WTC11 (cell line): ENCODE data around the gene GBP3. TPM values are rescaled to one million over a fixed set of nuclear protein-coding genes. Genes with fewer than 3 reads are reported as not detected.

ENCODE experiments used
- ATAC-seq: fragments of 200-7000 bp; cut with Tn5 transposase; 2 replicates; pipeline ENCODE4 v1.10.0; 2021; ENCODE audit warnings: mild to moderate bottlenecking, moderate library complexity
- CTCF ChIA-PET: fragments of 300-600 bp; sonication (Branson Sonifier 250); formaldehyde crosslinking; loops from one replicate; lab custom pipeline; 2021; ENCODE audit warnings: antibody characterized with exemption; lab: Charles Lee
- POLR2A ChIA-PET: fragments of 350-600 bp; sonication (Branson Sonifier 250); formaldehyde crosslinking; loops from one replicate; lab custom pipeline; 2021; ENCODE audit warnings: antibody characterized with exemption; lab: Charles Lee
- DNase-seq: peaks from one replicate; pipeline ENCODE4 v3.0.0; 2021; ENCODE audit warnings: low spot score
- H3K27ac Mint-ChIP-seq: 2 replicates; pipeline ENCODE4 v1.8.0; 2021; ENCODE audit warnings: mixed read lengths
- H3K27me3 Mint-ChIP-seq: 2 replicates; pipeline ENCODE4 v1.8.0; 2021; ENCODE audit warnings: low read depth, mild to moderate bottlenecking, moderate library complexity, mixed read lengths
- H3K36me3 Mint-ChIP-seq: 2 replicates; pipeline ENCODE4 v1.8.0; 2021; ENCODE audit warnings: mixed read lengths
- H3K4me1 Mint-ChIP-seq: 2 replicates; pipeline ENCODE4 v1.8.0; 2022; ENCODE audit warnings: mixed read lengths
- H3K4me3 Mint-ChIP-seq: 2 replicates; pipeline ENCODE4 v1.8.0; 2021; ENCODE audit warnings: mild to moderate bottlenecking, moderate library complexity, mixed read lengths
- H3K9me3 Mint-ChIP-seq: 2 replicates; pipeline ENCODE4 v1.8.0; 2021; ENCODE audit warnings: mixed read lengths
- ATF1 ChIP-seq: sonication (generic); formaldehyde crosslinking; IDR thresholded peaks from 2 replicates; pipeline ENCODE4 v1.8.1; 2023; ENCODE audit warnings: mild to moderate bottlenecking, moderate library complexity, missing genetic modification reagents
- CBFB ChIP-seq: sonication (generic); formaldehyde crosslinking; IDR thresholded peaks from 2 replicates; pipeline ENCODE4 v1.8.1; 2022; ENCODE audit warnings: mild to moderate bottlenecking, low read depth, missing genetic modification reagents
- E2F1 ChIP-seq: sonication (generic); formaldehyde crosslinking; IDR thresholded peaks from 2 replicates; pipeline ENCODE4 v1.8.0; 2022; ENCODE audit warnings: mild to moderate bottlenecking, missing genetic modification reagents
- ELF4 ChIP-seq: sonication (generic); formaldehyde crosslinking; IDR thresholded peaks from 2 replicates; pipeline ENCODE4 v1.8.1; 2022; ENCODE audit warnings: low read depth, mild to moderate bottlenecking, moderate library complexity, missing genetic modification reagents
- FOXK1 ChIP-seq: sonication (generic); formaldehyde crosslinking; IDR thresholded peaks from 2 replicates; pipeline ENCODE4 v1.8.0; 2022; ENCODE audit warnings: mild to moderate bottlenecking, moderate library complexity, missing genetic modification reagents
- FOXP1 ChIP-seq: sonication (generic); formaldehyde crosslinking; IDR thresholded peaks from 2 replicates; pipeline ENCODE4 v1.8.0; 2022; ENCODE audit warnings: missing genetic modification reagents, mild to moderate bottlenecking, moderate library complexity, borderline replicate concordance
- HMGXB4 ChIP-seq: sonication (generic); formaldehyde crosslinking; IDR thresholded peaks from 2 replicates; pipeline ENCODE4 v1.8.1; 2023; ENCODE audit warnings: mild to moderate bottlenecking, moderate library complexity, missing genetic modification reagents
- IRF1 ChIP-seq: sonication (generic); formaldehyde crosslinking; IDR thresholded peaks from 2 replicates; pipeline ENCODE4 v1.8.0; 2023; ENCODE audit warnings: missing genetic modification reagents
- JAZF1 ChIP-seq: fragments of 250-450 bp; sonication (Bioruptor Pico); IDR thresholded peaks from 2 replicates; pipeline ENCODE4 v1.9.0; 2021; ENCODE audit warnings: moderate library complexity, mild to moderate bottlenecking, inconsistent platforms
- MYBL2 ChIP-seq: sonication (generic); formaldehyde crosslinking; IDR thresholded peaks from 2 replicates; pipeline ENCODE4 v1.8.1; 2023; ENCODE audit warnings: mild to moderate bottlenecking, moderate library complexity, missing genetic modification reagents
- NR2C2 ChIP-seq: sonication (generic); formaldehyde crosslinking; IDR thresholded peaks from 2 replicates; pipeline ENCODE4 v1.8.0; 2022; ENCODE audit warnings: mild to moderate bottlenecking, missing genetic modification reagents
- NR3C1 ChIP-seq: sonication (generic); formaldehyde crosslinking; conservative IDR thresholded peaks from 2 replicates; pipeline ENCODE4 v1.8.1; 2023; ENCODE audit warnings: low read depth, mild to moderate bottlenecking, missing genetic modification reagents
- OVOL2 ChIP-seq: fragments of 250-450 bp; sonication (Bioruptor Pico); IDR thresholded peaks from 2 replicates; pipeline ENCODE4 v1.9.0; 2021; ENCODE audit warnings: mild to moderate bottlenecking, borderline replicate concordance
- PREB ChIP-seq: sonication (generic); formaldehyde crosslinking; IDR thresholded peaks from 2 replicates; pipeline ENCODE4 v1.8.1; 2022; ENCODE audit warnings: mild to moderate bottlenecking, missing genetic modification reagents, moderate library complexity, borderline replicate concordance
- SMAD3 ChIP-seq: sonication (generic); formaldehyde crosslinking; IDR thresholded peaks from 2 replicates; pipeline ENCODE4 v1.8.0; 2022; ENCODE audit warnings: missing genetic modification reagents, mild to moderate bottlenecking, borderline replicate concordance
- STAT6 ChIP-seq: sonication (generic); formaldehyde crosslinking; conservative IDR thresholded peaks from 2 replicates; pipeline ENCODE4 v1.8.1; 2023; ENCODE audit warnings: mild to moderate bottlenecking, low read depth, missing genetic modification reagents, moderate library complexity
- ZNF317 ChIP-seq: sonication (generic); formaldehyde crosslinking; IDR thresholded peaks from 2 replicates; pipeline ENCODE4 v1.8.1; 2023; ENCODE audit warnings: low read depth, mild to moderate bottlenecking, moderate library complexity, missing genetic modification reagents, borderline replicate concordance
- ZNF416 ChIP-seq: fragments of 250-450 bp; sonication (Bioruptor Pico); IDR thresholded peaks from 2 replicates; pipeline ENCODE4 v1.9.0; 2021; ENCODE audit warnings: mild to moderate bottlenecking, inconsistent platforms
- ZNF423 ChIP-seq: fragments of 250-450 bp; sonication (Bioruptor Pico); IDR thresholded peaks from 2 replicates; pipeline ENCODE4 v2.1.2; 2022; ENCODE audit warnings: mild to moderate bottlenecking, moderate library complexity
- ZNF425 ChIP-seq: fragments of 250-450 bp; sonication (Bioruptor Pico); conservative IDR thresholded peaks from 2 replicates; pipeline ENCODE4 v1.9.0; 2021; ENCODE audit warnings: mild to moderate bottlenecking
- ZNF512 ChIP-seq: sonication (generic); formaldehyde crosslinking; IDR thresholded peaks from 2 replicates; pipeline ENCODE4 v1.8.1; 2022; ENCODE audit warnings: missing genetic modification reagents, borderline replicate concordance
- ZSCAN18 ChIP-seq: fragments of 250-450 bp; sonication (Bioruptor Pico); IDR thresholded peaks from 2 replicates; pipeline ENCODE4 v2.1.2; 2022; ENCODE audit warnings: mild to moderate bottlenecking, moderate library complexity
- total RNA-seq: library from RNA; stranded (reverse); gene quantifications from 3 replicates; pipeline ENCODE4 v1.2.3, GENCODE V29; 2021

The GBP3 gene
- total RNA-seq, 1 experiment from 2014 or later: not detected

- ATAC-seq: no peak
- Mint-ChIP-seq H3K27me3 (no peaks in the 10 kb centered on the region), H3K36me3 (peaks cover 44% of the 10 kb centered on the region), H3K9me3 (peaks cover 12% of the 10 kb centered on the region)
- no peak for DNase-seq
- TF ChIP-seq JAZF1 (CRISPR knock-in tag) (no peak), NR2C2 (CRISPR knock-in tag) (no peak), STAT6 (CRISPR knock-in tag) (no peak), ZNF317 (CRISPR knock-in tag) (no peak), E2F1 (CRISPR knock-in tag) (no peak), SMAD3 (no peak), ZSCAN18 (CRISPR knock-in tag) (no peak), HMGXB4 (CRISPR knock-in tag) (no peak), ATF1 (CRISPR knock-in tag) (no peak), NR3C1 (CRISPR knock-in tag) (no peak), MYBL2 (CRISPR knock-in tag) (no peak), FOXK1 (CRISPR knock-in tag) (no peak), ZNF512 (CRISPR knock-in tag) (no peak)
- TF ChIP-seq, all 79 proteins: peak for 0
- Mint-ChIP-seq H3K27ac (no peak overlapping the region), H3K4me1 (peaks cover 4% of the 10 kb centered on the region; the same call in 1 of the 2 replicates), H3K4me3 (no peak overlapping the region)
- POLR2A ChIA-PET: no interaction called here
- CTCF ChIA-PET: no interaction called here
These were observed 43.5 kb downstream of the GBP3 start for GRCh38 chr1:88979054-88979748.

- ChIA-PET POLR2A (no interaction called here), CTCF (interaction anchor here (3.2 kb wide), 1 partner anchor 8 kb away, joined by 25 read pairs; no protein-coding TSS in a partner anchor)
- Mint-ChIP-seq H3K4me3 (no peak overlapping the region), H3K27ac (no peak overlapping the region), H3K36me3 (peaks cover 20% of the 10 kb centered on the region), H3K9me3 (peaks cover 9% of the 10 kb centered on the region), H3K27me3 (no peaks in the 10 kb centered on the region), H3K4me1 (no peaks in the 10 kb centered on the region)
- DNase-seq (no peak), ATAC-seq (no peak)
- TF ChIP-seq PREB (CRISPR knock-in tag): no peak
- no peak for TF ChIP-seq ZNF416 (CRISPR knock-in tag)
- TF ChIP-seq ZNF423 (CRISPR knock-in tag): no peak
- no peak for TF ChIP-seq FOXP1 (CRISPR knock-in tag)
- TF ChIP-seq ZNF425 (CRISPR knock-in tag): no peak
- TF ChIP-seq CBFB (CRISPR knock-in tag): no peak
- TF ChIP-seq ELF4: no peak
- TF ChIP-seq IRF1: no peak
- no peak for TF ChIP-seq OVOL2 (CRISPR knock-in tag)
These were observed 46.4 kb downstream of the GBP3 start for GRCh38 chr1:88976235-88976634.
